Smooth muscle cell (in vitro differentiated cells): ENCODE results near the gene CLDN3. TPM values are rescaled to one million over a fixed set of nuclear protein-coding genes. Genes with fewer than 3 reads are reported as not detected.

Experiments used
- DNase-seq: peaks from one replicate; lab custom pipeline; 2025; ENCODE audit not compliant: unreplicated experiment; lab: John Stamatoyannopoulos, UW
- H2AFZ ChIP-seq: fragments of 200-600 bp; sonication (generic); 2 replicates; pipeline ENCODE4 v1.6.0; 2016; ENCODE audit warnings: antibody characterized with exemption, low read depth, mild to moderate bottlenecking
- H3F3A ChIP-seq: fragments of 200-600 bp; sonication (generic); 2 replicates; pipeline ENCODE4 v1.6.0; 2017; ENCODE audit warnings: antibody characterized with exemption, low read depth
- H3K27ac ChIP-seq: fragments of 200-600 bp; sonication (generic); 2 replicates; pipeline ENCODE4 v1.5.1; 2016; ENCODE audit warnings: low read depth, mild to moderate bottlenecking
- H3K27me3 ChIP-seq: fragments of 200-600 bp; sonication (generic); 2 replicates; pipeline ENCODE4 v1.6.1; 2016; ENCODE audit warnings: low read depth, mild to moderate bottlenecking
- H3K36me3 ChIP-seq: fragments of 200-600 bp; sonication (generic); 2 replicates; pipeline ENCODE4 v1.5.1; 2016; ENCODE audit warnings: low read depth
- H3K4me1 ChIP-seq: fragments of 200-600 bp; sonication (generic); 2 replicates; pipeline ENCODE4 v1.5.1; 2016; ENCODE audit warnings: low read depth
- H3K4me2 ChIP-seq: fragments of 200-600 bp; sonication (generic); 2 replicates; pipeline ENCODE4 v1.6.0; 2016; ENCODE audit warnings: mild to moderate bottlenecking
- H3K4me3 ChIP-seq: fragments of 200-600 bp; sonication (generic); 2 replicates; pipeline ENCODE4 v1.5.1; 2016; ENCODE audit warnings: mild to moderate bottlenecking
- H3K79me2 ChIP-seq: fragments of 200-600 bp; sonication (generic); 2 replicates; pipeline ENCODE4 v1.6.0; 2016; ENCODE audit warnings: low read depth, mild to moderate bottlenecking
- H3K9ac ChIP-seq: fragments of 200-600 bp; sonication (generic); 2 replicates; pipeline ENCODE4 v1.6.0; 2016; ENCODE audit warnings: low read depth
- H3K9me3 ChIP-seq: fragments of 200-600 bp; sonication (generic); replicated peaks from 2 replicates; pipeline ENCODE4 v1.5.1; 2016; ENCODE audit warnings: low read depth
- H4K20me1 ChIP-seq: fragments of 200-600 bp; sonication (generic); 2 replicates; pipeline ENCODE4 v1.6.0; 2016; ENCODE audit warnings: low read depth
- WGBS: methylation state at CpG from one replicate; pipeline ENCODE4 v1.1.7; 2016; ENCODE audit warnings: low lambda C conversion rate; 5-methylcytosine and 5-hydroxymethylcytosine counted together
- polyA plus RNA-seq: library from polyadenylated mRNA; unstranded; fragments of >200 nt; fragmentation: Nextera tagmentation; extraction: Ambion mirVana; gene quantifications from 2 replicates; pipeline ENCODE4 v1.2.1, GENCODE V29; 2016
- total RNA-seq: library from RNA; depleted of rRNA; stranded (reverse); fragments of >200 nt; gene quantifications from 2 replicates; pipeline ENCODE4 v1.2.3, GENCODE V29; 2014
- TF ChIP-seq, protein P1 (sequence below): fragments of 200-600 bp; sonication (generic); IDR thresholded peaks from 2 replicates; pipeline ENCODE4 v1.5.1; 2017; ENCODE audit warnings: borderline replicate concordance, mild to moderate bottlenecking, antibody characterized with exemption; ENCODE audit not compliant: insufficient read depth, poor library complexity, severe bottlenecking

The CLDN3 gene
- total and polyA plus RNA-seq, 2 experiments from 2014 or later = 0.16 TPM; not detected in 1

- no peak for DNase-seq
- no peaks in the 10 kb centered on the region for H3F3A ChIP-seq
- no peak overlapping the region for H3K9ac ChIP-seq
- no peak overlapping the region for H3K4me2 ChIP-seq
- H2AFZ ChIP-seq = no peak overlapping the region
- no peaks in the 10 kb centered on the region for H4K20me1 ChIP-seq
- WGBS = 62% methylated on average over 5 of the region's 5 CpGs
- H3K4me1 ChIP-seq = peaks cover 25% of the 10 kb centered on the region
- TF ChIP-seq, protein P1, sequence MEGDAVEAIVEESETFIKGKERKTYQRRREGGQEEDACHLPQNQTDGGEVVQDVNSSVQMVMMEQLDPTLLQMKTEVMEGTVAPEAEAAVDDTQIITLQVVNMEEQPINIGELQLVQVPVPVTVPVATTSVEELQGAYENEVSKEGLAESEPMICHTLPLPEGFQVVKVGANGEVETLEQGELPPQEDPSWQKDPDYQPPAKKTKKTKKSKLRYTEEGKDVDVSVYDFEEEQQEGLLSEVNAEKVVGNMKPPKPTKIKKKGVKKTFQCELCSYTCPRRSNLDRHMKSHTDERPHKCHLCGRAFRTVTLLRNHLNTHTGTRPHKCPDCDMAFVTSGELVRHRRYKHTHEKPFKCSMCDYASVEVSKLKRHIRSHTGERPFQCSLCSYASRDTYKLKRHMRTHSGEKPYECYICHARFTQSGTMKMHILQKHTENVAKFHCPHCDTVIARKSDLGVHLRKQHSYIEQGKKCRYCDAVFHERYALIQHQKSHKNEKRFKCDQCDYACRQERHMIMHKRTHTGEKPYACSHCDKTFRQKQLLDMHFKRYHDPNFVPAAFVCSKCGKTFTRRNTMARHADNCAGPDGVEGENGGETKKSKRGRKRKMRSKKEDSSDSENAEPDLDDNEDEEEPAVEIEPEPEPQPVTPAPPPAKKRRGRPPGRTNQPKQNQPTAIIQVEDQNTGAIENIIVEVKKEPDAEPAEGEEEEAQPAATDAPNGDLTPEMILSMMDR = no peak
- no peak overlapping the region for H3K4me3 ChIP-seq
- no peaks in the 10 kb centered on the region for H3K9me3 ChIP-seq
- H3K36me3 ChIP-seq = no peaks in the 10 kb centered on the region
- no peaks in the 10 kb centered on the region for H3K79me2 ChIP-seq
- H3K27me3 ChIP-seq = peaks cover 19% of the 10 kb centered on the region
- peak overlapping the region; percentile 70 for H3K27ac ChIP-seq
Measured at GRCh38 chr7:73740771-73741170, 29.3 kb downstream of the CLDN3 start.

GRCh38 chr7:73740212-73740611, 29.9 kb downstream of the CLDN3 start:
- H3K36me3 ChIP-seq = no peaks in the 10 kb centered on the region
- H3K9me3 ChIP-seq = no peaks in the 10 kb centered on the region
- H3K9ac ChIP-seq = no peak overlapping the region
- H3K27me3 ChIP-seq = peaks cover 19% of the 10 kb centered on the region
- no peak overlapping the region for H2AFZ ChIP-seq
- H3K79me2 ChIP-seq = no peaks in the 10 kb centered on the region
- H3K4me2 ChIP-seq = no peak overlapping the region
- no peak overlapping the region for H3K4me3 ChIP-seq
- H4K20me1 ChIP-seq = no peaks in the 10 kb centered on the region
- DNase-seq = no peak
- WGBS = 90% methylated on average over 7 of the region's 7 CpGs
- TF ChIP-seq, protein P1 = no peak
- peak overlapping the region; percentile 70 for H3K27ac ChIP-seq
- H3K4me1 ChIP-seq = peaks cover 25% of the 10 kb centered on the region
- H3F3A ChIP-seq = no peaks in the 10 kb centered on the region

DNA sequence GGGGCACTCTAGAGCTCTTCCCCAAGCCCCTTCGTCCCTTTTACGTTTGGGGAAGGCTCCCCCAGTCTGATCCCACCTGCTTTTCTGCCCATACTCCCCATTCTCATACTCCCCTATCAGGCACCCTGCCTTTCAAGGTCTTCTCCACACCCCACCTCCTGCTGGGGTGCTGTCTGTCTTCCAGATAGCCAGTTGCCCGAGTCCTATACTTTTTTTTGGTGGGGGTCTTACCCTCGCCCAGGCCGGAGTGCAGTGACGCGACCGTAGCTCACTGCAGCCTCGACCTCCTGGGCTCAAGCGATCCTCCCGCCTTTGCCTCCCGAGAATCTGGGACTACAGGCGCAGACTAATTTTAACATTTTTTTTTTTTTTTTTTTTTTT, 30.7 kb downstream of the CLDN3 start:
- Histone ChIP-seq H4K20me1 (no peaks in the 10 kb centered on the region), H3K4me3 (peak overlapping the region; percentile 88), H3K9ac (peak overlapping the region; percentile 81), H3F3A (no peaks in the 10 kb centered on the region), H3K36me3 (no peaks in the 10 kb centered on the region), H3K27me3 (peaks cover 19% of the 10 kb centered on the region), H3K27ac (peak overlapping the region; percentile 48), H3K79me2 (no peaks in the 10 kb centered on the region), H2AFZ (peak overlapping the region; percentile 92), H3K4me1 (peaks cover 25% of the 10 kb centered on the region), H3K9me3 (no peaks in the 10 kb centered on the region), H3K4me2 (peak overlapping the region; percentile 96)
- no peak for DNase-seq
- WGBS = 65% methylated on average over 13 of the region's 13 CpGs
- TF ChIP-seq, protein P1 = no peak
